Stomach (tissue), 4 donors: Measurements from ENCODE around the gene EVC2.

Experiments
- POLR2A ChIP-seq, 4 donors: fragments of 450-650 bp; IDR thresholded peaks; one replicate each; pipeline ENCODE4 v1.6.1; 2016; ENCODE audit warnings: antibody characterized with exemption in 4 of 4, control low read depth in 2 of 4, mild to moderate bottlenecking in 1 of 4, moderate library complexity in 1 of 4
- POLR2AphosphoS5 ChIP-seq, 3 donors: sonication (generic); formaldehyde crosslinking; IDR thresholded peaks; one replicate each; pipeline ENCODE4 v1.6.1; 2016; ENCODE audit warnings: antibody characterized with exemption in 3 of 3
- TF ChIP-seq, protein P1 (sequence below), 7 experiments: fragments of 450-650 bp in 4 of 7; fragments of 200-600 bp in 3 of 7; sonication (generic) in 3 of 7; IDR thresholded peaks; one replicate each; pipeline ENCODE4 v1.5.1; 2016 to 2019; ENCODE audit warnings: antibody characterized with exemption in 7 of 7, control low read depth in 2 of 7, mild to moderate bottlenecking in 1 of 7

DNA sequence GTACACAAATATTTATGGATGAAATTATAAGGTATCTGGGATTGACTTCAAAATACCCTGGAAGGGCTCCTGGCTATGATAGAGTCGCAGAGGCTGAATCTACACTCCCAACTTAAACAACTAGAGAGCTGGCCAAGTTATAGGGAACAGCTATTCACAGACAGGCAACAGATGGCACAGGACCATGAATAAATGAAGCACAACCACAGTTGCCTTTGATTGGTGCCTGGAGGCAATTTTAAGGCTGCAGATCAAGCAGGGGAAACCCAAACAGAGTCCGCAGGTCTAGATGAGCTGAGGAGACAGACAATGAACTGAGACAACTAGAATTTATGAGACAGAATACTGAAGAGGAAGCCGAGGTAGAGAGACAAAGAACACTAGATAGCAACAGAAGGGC, 155.9 kb downstream of the EVC2 start:
- TF ChIP-seq, protein P1, sequence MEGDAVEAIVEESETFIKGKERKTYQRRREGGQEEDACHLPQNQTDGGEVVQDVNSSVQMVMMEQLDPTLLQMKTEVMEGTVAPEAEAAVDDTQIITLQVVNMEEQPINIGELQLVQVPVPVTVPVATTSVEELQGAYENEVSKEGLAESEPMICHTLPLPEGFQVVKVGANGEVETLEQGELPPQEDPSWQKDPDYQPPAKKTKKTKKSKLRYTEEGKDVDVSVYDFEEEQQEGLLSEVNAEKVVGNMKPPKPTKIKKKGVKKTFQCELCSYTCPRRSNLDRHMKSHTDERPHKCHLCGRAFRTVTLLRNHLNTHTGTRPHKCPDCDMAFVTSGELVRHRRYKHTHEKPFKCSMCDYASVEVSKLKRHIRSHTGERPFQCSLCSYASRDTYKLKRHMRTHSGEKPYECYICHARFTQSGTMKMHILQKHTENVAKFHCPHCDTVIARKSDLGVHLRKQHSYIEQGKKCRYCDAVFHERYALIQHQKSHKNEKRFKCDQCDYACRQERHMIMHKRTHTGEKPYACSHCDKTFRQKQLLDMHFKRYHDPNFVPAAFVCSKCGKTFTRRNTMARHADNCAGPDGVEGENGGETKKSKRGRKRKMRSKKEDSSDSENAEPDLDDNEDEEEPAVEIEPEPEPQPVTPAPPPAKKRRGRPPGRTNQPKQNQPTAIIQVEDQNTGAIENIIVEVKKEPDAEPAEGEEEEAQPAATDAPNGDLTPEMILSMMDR (IDR thresholded peaks at IDR 0.05) = no peak
- TF ChIP-seq POLR2AphosphoS5 (IDR thresholded peaks at IDR 0.05) (no peak), POLR2A (IDR thresholded peaks at IDR 0.05) (no peak)
